ENCODE data around the gene CARD14. TPM values are rescaled to one million over a fixed set of nuclear protein-coding genes. Genes with fewer than 3 reads are reported as not detected.

Gene CARD14
- total RNA-seq, 1 donor from 2014 or later = 1.1 TPM

DNA sequence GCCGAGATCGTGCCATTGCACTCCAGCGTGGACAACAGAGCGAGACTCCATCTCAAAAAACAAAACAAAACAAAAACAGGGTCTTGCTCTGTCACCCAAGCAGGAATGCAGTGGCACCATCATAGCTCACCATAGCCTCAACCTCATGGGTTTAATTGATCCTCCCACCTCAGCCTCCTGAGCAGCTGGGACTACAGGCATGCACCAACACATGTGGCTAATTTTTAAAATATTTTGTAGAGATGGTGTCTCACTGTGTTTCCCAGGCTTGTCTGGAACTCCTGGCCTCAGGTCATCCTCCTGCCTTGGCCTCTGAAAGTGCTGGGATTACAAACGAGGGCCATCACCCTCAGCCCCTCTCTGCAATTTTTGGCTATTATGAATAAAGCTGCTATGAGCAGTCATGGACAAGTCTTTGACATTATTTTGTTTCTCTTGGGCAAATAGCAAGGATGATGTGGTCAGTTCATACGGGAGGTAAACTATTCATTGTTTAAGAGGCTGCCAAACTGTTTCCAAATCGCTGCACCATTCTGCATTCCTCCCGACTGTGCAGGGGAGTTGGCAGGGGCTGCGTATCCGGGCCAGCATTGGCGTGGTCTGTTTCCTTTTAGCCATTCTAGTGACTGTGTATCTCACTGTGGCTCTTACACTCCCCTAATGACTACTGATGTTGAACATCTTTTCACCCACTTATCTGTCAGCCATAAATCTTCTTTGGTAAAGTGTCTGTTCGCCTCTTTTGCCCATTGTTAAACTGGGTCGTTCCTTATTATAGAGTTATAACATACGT, 44.0 kb upstream of the CARD14 start:
- no peak overlapping the region for H3K27ac ChIP-seq
- no peak overlapping the region for H3K4me3 ChIP-seq
- no peaks in the 10 kb centered on the region for H3K4me1 ChIP-seq
- H3K27me3 ChIP-seq = no peaks in the 10 kb centered on the region
- intact Hi-C loops (cut with DNase I) = no loop called here
- H3K36me3 ChIP-seq = no peaks in the 10 kb centered on the region
- TF ChIP-seq CTCF (IDR thresholded peaks at IDR 0.05) = no peak
- ATAC-seq = no peak
- no peak for DNase-seq
- no peaks in the 10 kb centered on the region for H3K9me3 ChIP-seq

GRCh38 chr17:80126449-80126715, 43.4 kb upstream of the CARD14 start:
- no peak overlapping the region for H3K4me3 ChIP-seq
- no peaks in the 10 kb centered on the region for H3K36me3 ChIP-seq
- intact Hi-C loops (cut with DNase I) = no loop called here
- H3K27me3 ChIP-seq = no peaks in the 10 kb centered on the region
- DNase-seq = no peak
- TF ChIP-seq CTCF (IDR thresholded peaks at IDR 0.05) = no peak
- H3K27ac ChIP-seq = no peak overlapping the region
- no peaks in the 10 kb centered on the region for H3K9me3 ChIP-seq
- H3K4me1 ChIP-seq = no peaks in the 10 kb centered on the region
- no peak for ATAC-seq

- Histone ChIP-seq H3K9me3 (no peaks in the 10 kb centered on the region), H3K27me3 (no peaks in the 10 kb centered on the region), H3K4me1 (no peaks in the 10 kb centered on the region), H3K36me3 (peaks cover 15% of the 10 kb centered on the region), H3K4me3 (no peak overlapping the region), H3K27ac (no peak overlapping the region)
- intact Hi-C loops (cut with DNase I) = no loop called here
- no peak for TF ChIP-seq CTCF (IDR thresholded peaks at IDR 0.05)
- DNase-seq (no peak), ATAC-seq (no peak)
Measured at GRCh38 chr17:80129006-80129565, 40.7 kb upstream of the CARD14 start.

GRCh38 chr17:80130992-80131391, 38.8 kb upstream of the CARD14 start:
- intact Hi-C loops (cut with DNase I) = no loop called here
- Histone ChIP-seq H3K9me3 (no peaks in the 10 kb centered on the region), H3K36me3 (peaks cover 34% of the 10 kb centered on the region), H3K27ac (no peak overlapping the region), H3K4me3 (no peak overlapping the region), H3K4me1 (no peaks in the 10 kb centered on the region), H3K27me3 (no peaks in the 10 kb centered on the region)
- no peak for ATAC-seq
- DNase-seq = no peak
- TF ChIP-seq CTCF (IDR thresholded peaks at IDR 0.05) = no peak

- H3K36me3 ChIP-seq = peaks cover 55% of the 10 kb centered on the region
- H3K4me1 ChIP-seq = no peaks in the 10 kb centered on the region
- ATAC-seq (no peak), DNase-seq (no peak)
- H3K4me3 ChIP-seq = no peak overlapping the region
- no peaks in the 10 kb centered on the region for H3K27me3 ChIP-seq
- TF ChIP-seq CTCF (IDR thresholded peaks at IDR 0.05) = no peak
- no peaks in the 10 kb centered on the region for H3K9me3 ChIP-seq
- intact Hi-C loops (cut with DNase I) = no loop called here
- H3K27ac ChIP-seq = no peak overlapping the region
Measured at GRCh38 chr17:80132906-80133625, 36.8 kb upstream of the CARD14 start.
